HPDE6-E6E7 (cell line): Measurements from ENCODE around the gene ZNF740.
"Not testable (repeated sequence)": the region's sequence is repeated elsewhere in the genome, so short reads cannot be mapped to it uniquely, and the experiment has no call there.

Source experiments
- DNase-seq: peaks from one replicate; pipeline ENCODE4 v3.0.0; 2011; ENCODE audit warnings: missing footprints; ENCODE audit errors: extremely low spot score

Gene ZNF740

DNA sequence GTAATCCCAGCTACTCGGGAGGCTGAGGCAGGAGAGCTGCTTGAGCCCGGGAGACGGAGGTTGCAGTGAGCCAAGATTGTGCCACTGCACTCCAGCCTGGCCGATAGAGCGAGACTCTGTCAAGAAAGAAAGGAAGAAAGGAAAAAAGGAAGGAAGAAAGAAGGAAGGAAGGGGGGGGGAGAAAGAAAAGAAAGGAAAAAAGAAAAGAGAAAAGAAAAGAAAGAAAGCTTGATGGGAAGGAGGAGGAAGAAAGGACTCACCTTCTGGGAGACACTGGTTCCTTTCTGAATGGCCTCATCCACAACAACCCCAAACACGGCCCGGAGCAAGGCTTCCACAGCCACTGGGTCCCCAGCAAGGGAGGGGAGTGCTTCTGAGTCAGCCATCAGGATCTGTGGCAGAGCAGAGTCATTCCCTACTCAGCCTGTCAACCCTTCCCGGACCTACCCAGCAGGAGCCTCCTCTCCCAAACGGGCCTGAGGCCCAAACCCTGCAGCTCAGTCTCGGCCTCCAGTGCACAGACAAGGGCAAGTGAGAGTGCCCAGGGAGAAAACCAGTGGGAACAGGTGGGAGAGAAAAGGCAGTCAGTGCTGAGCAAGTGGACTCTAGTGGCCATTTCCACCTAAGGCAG is 7.3 kb upstream of the ZNF740 start:
- DNase-seq = no peak

DNA sequence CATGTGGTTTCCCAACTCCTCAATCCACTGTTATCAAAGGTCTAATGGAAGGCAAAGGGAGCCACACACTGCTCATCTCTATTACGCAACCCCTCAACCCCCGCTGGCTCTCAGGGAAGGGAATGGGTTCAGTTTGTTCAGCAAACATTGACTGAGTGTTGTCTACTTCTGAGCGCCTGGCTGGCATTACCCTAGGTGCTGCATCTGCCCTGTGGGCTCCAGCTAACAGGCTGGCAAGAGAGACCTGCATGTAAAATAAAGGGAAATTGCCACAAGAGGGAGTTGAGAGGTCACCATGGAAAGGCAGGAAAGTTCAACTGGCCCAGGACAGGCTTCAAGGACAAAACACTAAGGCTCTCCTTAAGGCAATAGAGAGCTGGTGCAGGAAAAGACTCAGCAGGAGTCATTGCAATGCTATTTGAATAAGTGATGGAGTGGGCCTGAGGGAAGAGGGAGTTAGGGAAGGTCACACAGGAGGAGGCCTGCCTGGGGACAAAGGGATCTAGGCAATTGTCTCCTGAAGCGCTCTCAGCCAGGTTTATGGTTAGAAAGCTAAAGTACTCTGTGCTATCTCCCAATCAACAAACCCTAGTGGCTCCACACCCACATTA is 5.5 kb upstream of the ZNF740 start:
- no peak for DNase-seq

DNA sequence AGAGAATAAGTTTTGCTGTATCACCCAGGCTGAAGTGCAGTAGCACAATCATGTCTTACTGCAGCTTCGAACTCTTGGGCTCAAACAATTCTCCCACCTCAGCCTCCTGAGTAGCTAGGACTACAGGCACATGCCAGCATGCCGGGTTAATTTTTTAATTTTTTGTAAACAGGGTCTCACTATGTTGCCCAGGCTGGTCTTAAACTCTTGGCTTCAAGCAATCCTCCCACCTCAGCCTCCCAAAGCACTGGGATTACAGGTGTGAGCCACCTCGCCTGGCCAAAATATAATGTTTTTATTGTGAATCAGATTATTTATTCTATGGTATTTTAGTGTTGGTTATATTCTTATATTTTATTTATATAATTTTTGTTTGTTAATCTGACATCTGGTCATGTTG is 3.8 kb upstream of the ZNF740 start:
- DNase-seq = no peak

DNA sequence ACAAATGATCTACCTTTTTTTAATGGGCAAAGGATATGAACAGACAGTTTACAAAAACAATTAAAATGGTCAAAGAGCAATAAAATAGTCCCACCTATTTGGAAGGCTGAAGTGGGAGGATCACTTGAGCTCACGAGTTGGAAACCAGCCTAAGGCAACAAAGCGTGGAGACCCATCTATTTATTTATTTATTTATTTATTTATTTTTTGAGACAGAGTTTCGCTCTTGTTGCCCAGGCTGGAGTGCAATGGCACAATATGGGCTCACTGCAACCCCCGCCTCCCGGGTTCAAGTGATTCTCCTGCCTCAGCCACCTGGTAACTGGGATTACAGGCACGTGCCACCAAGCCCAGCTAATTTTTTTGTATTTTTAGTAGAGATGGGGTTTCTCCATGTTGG is 3.1 kb upstream of the ZNF740 start:
- not testable (repeated sequence) for DNase-seq

DNA sequence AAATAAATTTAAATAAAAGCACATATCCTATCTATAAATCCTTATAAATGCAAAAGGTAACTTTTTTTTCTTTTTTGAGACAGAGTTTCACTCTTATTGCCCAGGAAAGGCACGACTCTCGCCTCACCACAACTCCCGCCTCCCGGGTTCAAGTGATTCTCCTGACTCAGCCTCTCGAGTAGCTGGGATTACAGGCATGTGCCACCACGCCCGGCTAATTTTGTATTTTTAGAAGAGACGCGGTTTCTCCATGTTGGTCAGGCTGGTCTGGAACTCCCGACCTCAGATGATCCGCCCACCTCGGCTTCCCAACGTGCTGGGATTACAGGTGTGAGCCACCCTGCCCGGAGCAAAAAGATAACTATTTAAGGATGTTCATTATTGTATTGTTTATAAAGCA is 1.7 kb upstream of the ZNF740 start:
- DNase-seq = not testable (repeated sequence)

DNA sequence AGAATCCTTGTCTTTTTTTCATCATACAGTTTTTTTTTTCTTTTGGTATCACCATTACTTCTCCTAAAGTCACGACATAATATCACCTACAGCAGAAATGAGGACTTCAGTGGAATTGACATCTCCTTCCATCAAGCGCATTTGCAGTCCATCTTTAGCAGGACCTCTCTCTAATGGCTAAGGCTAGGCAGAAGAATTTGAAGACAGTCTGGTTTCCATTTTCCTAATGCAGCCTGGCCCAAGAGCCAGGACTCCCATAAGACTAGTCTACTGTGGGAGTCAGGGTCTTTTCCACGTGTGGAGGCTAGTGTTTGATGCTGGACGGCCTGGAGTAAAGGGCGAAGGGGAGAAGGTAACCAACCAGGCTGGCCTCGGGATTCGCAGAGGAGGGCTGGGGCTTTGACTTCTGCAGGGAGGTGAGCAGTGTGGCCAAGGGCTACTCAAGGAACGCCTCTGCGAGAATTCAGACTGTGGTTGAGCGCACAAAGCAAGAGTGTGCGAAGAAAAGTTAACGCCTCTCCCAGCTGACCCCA is 769 bp upstream of the ZNF740 start:
- no peak for DNase-seq

DNA sequence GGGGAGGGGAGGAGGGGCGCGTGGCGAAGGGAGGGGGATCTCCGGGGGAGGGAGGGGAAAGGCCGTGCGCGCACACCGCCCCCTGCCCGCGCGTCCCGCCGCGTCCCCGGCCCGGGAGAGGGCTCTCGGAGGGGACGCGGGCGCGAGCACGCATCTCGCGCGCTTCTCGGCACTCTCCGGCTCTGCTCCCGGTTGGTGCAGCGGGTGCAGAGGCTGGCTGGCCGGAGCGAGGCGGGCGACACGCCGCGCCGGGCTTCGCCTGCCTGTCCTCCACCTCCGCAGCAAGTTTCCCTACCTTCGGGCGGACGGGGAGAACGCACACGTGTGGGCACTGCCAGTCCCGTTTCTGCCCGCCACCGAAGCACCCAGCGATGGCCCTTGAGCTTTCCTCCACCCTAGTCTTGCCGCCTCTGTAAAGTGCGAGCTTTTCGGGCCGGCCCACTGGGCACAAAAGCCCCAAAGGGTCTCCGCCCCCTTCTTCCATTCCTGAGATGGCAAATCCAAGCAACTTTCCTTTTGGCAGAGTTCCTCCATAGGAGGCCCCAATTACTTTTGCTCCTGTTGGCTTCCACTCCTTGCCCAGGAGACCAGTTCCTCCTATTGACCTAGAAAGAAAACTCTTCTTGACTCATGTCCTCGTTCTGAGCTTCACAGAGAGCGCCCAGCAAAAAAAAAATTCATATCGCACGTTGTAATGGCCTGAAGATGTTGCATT is 566 bp downstream of the ZNF740 start:
- DNase-seq = peak; percentile 82

DNA sequence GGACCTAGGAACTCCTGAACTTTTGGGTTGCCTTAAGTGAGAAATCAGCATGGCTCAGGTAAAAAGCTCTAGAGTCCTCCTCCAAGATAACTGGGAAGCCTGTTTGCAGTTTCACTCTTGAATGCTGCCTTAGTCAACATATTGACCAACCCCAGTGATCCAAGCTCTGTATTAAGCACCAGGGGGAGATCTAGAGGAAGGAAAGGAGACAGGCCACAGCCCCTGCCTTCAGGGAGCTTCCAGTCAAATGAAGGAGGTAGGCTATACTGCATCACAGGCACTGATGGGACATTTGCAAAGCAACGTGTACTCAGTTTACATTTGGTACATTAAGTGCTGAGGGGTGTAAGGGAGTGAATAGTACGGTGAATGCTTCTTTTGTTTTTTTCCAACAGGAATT is 1.4 kb downstream of the ZNF740 start:
- no peak for DNase-seq

DNA sequence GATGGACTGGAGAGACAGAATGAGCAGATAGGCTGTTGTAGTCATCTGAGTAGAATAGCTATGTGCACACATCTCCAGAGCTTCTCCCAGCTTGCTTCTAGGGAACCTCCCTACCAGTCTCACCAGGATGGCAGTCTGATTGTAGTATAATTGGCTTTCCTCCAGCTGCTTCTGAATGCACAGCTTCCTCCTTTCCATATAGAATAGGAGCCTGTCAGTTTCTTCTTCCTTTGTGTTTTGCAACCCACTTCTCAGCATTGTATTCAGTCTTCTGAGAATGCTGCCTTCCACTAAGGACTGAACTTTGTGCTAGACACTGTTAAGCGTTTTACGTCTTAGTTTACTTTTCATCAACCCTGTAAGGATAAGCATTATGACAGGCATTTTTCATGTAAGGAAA is 2.4 kb downstream of the ZNF740 start:
- no peak for DNase-seq

DNA sequence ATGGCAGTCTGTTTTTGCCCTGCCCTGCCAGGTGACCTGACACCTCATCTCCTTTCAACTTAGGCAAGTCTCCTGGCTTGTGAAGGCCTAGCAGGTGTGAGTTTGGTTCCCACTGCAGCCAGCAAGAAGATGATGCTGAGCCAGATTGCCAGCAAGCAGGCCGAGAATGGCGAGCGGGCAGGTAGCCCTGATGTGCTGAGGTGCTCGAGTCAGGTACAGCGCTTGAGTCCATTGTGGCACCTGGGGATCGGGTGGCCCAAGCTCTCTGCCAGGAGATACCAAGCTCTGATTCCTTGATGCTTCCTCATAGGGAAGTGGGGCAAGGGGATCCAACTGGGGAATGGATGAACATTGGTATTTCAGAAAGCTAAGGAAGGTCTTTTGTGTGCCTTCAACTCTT is 4.3 kb downstream of the ZNF740 start:
- no peak for DNase-seq

DNA sequence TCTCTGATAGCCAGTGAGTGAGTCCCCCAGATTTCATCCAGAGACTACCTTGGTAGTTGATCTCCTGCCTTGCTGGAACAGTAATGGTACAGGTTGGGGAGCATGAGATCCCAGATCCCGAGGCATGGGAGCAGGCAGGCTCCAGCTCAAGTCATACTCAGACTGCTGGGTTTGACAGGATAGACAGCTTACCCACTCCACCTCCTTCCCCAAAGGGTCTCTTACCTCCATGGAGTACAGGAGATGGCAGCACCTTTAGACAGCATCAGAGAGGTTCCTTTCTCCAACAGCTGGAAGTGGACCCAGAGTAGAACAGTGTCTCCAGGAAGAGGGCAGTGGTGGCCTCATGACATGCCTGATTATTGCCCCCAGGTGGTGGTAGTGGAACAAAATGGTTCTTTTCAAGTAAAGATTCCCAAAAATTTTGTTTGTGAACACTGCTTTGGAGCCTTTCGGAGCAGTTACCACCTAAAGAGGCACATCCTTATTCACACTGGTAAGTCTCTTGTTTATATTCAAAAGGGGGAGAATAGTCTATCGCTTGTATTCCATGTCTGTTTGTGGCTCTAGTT is 5.1 kb downstream of the ZNF740 start:
- DNase-seq = no peak

DNA sequence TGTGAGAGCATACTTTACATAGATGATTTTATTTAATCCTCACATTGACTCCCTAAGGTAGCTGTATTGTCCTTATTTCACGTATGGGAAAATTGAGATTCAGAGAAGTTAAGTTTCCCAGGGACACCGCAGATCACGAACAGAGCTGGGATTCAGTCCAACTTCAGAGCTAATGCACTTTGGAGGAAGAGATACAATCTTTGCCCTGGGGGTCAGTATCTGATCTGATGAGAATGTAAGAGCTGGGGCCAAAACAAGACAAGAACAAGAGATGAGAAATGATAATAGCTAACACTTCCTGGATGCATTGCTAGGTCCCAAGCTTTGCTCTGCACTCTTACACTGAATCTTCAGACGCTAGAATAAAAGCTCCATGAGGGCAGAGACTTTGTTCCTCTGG is 6.2 kb downstream of the ZNF740 start:
- DNase-seq = no peak

DNA sequence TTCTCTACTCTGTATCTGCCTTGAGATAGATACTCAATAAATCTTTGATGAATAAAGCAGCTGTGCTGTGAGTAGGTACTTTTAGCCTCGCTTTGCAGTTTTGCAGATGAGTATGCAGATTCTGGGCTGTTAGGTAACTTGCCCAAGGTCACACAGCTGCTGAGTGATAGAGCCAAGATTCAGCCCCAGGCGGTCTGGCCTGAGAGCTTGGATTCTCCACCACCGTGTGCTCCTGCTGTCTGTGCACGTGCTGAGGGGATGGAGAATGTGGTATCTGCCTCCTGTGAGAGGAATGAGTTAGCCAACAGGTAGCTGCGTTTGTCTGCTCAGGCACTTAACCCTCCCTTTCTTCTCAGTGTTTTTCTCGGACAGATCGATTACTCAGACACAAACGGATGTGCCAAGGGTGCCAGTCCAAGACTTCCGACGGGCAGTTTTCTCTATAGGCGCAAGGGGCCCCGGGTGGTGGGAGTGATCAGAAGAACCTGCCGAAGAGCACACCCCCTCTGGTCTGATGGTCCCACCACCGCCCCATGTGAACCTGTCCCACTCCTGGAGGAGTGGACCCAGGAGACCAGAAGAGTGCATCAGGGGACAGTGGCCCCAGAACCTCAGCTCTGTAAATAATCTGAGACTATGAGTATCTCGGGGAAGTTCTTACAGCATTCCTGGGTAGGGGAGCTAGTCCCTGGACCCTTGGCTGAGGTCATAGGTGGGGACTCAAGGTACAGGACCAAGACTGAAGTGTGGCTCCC is 6.8 kb downstream of the ZNF740 start:
- DNase-seq = no peak

DNA sequence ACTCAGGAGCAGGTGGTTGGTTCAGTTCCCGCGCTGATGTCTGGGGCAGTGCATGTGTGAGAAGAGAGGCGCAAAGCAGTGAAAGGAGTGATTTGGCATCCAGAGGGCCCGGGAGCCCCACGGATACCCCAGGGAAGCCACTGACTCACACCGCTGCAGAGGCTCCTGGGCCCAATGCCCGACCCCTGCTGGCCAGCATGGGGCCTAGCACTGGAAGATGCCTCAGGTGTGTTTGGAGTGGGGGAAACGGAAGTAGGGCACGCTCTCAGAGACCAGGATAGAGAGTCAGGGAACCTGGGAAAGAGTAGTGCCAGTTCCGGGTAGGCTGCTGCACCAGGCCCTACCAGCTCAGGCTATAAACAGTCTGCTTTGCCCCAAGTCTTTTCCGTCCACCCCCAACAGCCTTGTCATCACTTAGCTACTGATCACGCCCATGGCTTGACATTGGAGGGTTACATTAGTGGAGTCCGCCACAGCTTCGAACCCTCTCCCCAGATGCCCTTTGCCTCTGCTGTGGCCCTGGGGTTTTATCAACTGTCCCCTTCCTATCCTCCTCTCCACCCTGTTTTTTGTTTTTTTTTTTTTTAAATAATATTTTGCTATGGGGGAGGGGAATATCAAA is 9.7 kb downstream of the ZNF740 start:
- peak; percentile 76 for DNase-seq

DNA sequence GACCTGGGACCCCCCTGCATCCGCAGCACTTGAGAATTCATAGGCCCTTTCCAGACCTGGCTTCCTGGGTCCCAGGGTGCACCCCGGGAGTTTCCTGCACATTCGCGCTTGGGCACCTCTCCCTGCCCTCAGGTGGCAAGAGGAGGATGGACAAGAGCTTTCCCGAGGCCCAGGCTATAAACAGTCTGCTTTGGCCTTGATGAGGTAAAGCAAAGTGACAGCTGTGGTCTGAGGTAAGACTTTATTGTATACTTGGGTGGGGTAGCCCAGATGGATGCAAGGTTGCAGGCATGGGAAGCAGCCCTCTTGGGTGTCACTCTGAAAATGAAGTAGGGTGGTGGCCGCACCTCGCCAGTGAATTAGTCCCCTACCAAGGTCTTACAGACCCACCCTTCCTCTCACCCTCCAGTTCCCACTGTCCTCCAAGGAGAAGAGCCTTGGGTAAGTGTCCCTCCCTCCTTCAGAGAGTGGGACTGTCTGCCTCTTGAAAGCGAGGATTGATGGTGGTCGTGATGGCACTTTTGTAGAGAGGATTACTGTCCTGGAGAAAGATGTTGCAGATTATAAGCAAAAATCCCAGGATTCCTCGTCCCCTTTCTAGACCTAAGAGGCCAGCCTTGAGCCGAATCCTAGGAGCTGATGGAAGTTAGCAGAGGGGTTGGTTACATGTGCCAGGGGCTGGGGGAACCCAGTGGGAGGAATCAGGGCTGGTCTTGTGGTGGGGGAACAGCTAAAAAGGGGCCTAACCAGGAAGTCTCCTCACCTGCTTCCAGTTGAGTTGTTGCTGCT is 10.8 kb downstream of the ZNF740 start:
- no peak for DNase-seq

DNA sequence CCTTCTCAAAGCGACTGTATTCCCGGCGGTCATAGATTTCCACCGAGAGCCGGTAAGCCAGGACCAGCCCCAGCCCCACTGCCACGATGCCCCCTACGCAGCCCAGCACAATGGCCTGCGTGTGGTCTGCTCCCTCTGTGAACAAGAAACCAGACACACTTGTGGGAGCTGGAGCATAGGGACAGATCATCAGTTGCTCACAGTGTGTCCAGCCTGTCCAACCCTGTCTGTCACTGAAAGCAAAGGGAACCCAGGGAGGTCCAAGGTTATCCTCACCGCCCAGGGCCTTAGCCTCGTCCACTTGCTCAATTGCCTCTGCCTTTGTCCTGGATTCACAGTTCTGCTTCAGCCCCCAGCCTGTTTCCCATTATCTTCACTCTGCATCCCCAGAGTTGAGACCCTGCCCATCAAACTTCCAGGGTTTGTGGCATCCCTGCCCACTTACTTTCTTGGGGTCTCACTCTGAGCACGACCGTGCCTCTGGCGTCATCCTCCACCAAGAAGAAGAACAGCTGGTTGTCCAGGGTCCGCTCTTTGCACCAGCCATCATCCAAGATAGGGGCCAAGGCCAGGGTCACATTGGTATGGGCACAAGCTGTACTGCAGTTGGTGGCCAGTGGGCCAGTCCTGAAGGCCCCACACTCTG is 11.5 kb downstream of the ZNF740 start:
- DNase-seq = no peak

DNA sequence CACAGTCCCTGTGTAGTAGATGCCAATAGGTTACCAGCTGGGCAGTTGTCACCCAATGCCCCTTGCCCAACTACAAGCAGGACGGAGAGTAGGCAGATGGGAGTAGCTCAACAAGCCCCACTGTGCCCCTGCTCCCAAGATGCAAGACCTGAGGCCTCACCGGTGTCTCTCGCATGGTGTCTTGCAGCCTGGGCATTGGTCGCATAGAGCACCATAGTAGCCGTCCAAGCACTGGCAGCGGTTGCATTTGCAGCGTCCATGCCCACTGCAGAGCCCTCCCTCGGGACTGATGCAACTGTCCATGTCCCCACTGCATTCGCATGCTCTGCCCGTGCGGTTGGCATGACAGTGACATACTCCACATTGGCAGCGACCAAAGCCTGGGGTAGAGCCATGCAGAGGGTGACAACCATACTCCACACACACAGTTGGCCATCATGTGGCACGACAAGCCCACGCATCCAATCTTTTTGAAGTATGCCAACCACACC is 12.1 kb downstream of the ZNF740 start:
- DNase-seq = no peak

DNA sequence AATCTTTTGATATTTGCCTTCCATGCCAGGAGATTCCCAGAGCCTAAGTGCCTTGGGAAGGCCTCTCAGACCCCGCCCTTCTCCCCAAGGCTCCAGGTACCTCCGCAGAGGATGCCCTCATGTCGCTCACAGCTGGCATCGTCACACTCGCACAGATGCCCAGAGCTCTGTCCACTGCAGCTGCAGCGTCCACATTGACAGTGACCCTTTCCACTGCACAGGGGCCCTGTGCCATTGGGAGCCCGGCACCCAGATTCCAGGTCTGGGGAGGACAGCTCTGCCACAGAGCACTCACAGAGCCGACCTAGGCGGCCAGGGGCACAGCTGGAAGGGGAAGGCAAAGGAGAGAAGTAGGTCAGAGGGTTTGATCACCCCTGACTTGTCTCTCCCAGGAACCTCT is 12.5 kb downstream of the ZNF740 start:
- no peak for DNase-seq

DNA sequence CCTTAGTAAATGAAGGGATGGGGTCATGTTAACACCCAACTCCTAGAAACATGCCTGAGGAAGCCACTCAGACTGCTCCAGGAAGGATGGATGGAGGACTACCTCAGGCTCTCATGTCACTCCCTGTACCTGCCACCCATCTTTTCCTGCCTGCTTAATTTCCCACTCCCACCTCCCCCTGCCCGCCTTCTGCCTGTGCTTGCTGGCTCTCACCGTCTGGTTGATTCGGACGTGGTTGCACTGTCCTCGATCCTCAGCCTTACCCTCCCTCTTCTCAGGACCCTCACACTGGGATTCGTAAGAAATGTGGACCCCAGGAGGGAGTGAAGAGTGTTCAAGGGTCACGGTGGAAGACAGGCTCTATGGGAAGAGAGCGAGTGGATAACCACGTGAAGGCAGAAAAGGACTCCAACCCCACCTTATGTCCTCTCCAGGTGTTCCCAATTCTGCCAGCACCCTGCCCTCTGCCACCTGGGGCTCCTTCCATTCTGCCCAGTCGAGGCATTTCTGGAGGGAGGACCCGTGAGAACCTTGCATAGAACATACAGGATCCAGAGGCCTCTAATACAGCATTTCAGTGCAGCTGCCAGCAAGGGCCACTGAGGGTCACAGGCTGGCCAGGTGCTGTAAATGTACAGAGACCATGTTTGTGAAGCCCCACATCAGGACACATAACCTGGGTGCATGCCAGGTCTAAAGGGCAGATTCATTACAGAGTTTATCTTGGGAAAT is 13.6 kb downstream of the ZNF740 start:
- DNase-seq = no peak
